Choroid plexus epithelial cell (primary cell): ENCODE data around the gene CHAT.

Experiments used
- DNase-seq: peaks from one replicate; pipeline ENCODE4 v3.0.0-alpha.2; 2010; ENCODE audit warnings: low read depth
- H3K4me3 ChIP-seq: 2 replicates; pipeline ENCODE4 v1.5.1; 2011; ENCODE audit warnings: low read depth, mild to moderate bottlenecking, control low read depth, low read length, moderate library complexity
- CTCF ChIP-seq: conservative IDR thresholded peaks from 2 replicates; pipeline ENCODE4 v1.5.1; 2011; ENCODE audit warnings: low read depth, mild to moderate bottlenecking, control low read depth, inconsistent platforms, low read length, moderate library complexity

Gene CHAT

DNA sequence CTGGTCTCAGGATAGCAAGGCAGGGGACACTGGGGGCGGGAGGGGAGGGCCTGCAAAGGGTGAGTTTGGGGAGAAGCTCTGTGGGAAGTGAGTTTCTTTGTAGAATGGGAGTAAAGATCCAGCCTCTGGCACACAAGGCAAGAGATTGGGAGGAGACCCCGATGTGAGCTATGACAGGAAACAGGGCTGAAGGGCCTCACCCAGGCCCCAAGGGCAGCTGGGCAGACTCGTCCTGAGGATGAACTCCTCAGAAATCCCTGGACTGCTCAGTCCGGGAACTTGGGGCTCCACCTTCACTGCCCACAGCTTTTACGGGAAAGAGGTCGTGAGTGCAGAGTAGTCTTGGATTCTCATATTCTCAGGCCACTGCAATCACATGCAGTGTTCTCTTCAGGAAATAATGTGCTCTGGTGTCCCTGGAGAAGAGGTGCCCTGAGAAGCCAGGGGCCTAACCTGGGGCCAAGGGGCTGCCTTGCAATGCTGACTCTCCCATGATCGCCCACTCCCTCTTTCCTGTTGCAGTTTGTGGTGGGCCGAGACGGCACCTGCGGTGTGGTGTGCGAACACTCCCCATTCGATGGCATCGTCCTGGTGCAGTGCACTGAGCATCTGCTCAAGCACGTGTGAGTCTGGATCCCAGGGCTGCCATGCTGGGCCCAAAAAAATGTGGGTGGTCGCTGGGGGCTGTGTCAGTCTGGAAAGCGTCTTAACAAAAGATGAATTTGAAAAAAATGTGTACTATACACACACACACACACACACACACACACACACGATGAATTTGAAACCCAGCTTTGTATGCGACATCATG, 34.4 kb downstream of the CHAT start:
- DNase-seq: no peak
- no peak overlapping the region for H3K4me3 ChIP-seq
- no peak for TF ChIP-seq CTCF

DNA sequence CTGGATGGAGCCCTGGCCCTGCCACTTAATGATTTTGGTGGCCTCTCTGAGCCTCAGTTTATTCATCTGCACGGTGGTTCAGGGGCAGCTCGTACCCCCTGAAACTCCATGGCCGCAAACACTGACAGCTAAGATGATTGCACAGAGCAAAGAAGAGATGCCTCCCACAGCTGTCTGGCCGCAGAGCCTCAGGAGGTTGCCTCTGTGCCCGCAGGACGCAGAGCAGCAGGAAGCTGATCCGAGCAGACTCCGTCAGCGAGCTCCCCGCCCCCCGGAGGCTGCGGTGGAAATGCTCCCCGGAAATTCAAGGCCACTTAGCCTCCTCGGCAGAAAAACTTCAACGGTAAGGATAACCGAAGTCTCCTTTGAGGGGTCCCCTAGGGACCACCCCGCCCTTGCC, 35.5 kb downstream of the CHAT start:
- no peak overlapping the region for H3K4me3 ChIP-seq
- no peak for TF ChIP-seq CTCF
- peak; percentile 64 for DNase-seq

DNA sequence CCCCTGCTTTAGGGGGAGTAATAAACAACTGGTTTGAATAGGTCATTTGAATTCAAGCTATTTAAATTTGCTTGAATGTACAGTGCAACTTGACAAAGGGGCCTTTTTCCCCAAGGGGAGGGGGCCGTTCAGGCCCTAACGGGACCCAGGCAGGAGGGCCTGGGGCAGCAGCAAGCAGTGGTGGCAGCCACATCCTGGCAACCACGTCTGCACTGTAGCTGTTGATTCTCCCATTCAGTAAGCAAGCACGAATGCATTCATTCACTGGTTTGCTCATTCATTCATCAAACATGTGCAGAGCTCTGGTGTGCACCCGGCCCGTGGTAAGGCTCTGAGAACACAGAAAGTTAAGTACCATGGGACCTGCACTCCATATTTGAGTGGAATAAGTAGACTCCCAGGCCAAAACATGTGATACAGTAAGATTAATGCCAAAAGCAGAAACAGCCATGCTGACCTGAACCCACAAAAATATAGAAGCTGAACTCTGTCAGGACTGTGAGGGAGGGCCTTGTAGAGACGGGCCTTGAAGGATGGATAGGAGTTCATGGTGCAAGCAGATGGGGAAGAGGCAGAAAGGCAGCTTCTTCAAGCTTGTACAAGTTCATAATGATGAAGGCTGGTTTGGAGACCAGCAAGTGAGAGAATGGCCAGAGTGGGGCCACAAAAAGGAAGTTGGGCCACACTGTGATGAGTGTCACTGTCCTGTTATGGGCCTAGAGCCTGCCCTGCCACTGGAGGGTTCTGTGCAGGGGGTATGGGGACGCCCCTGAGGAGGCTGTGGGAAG, 36.3 kb downstream of the CHAT start:
- TF ChIP-seq CTCF: no peak
- DNase-seq: no peak
- H3K4me3 ChIP-seq: no peak overlapping the region

GRCh38 chr10:49650724-49651034, 36.8 kb downstream of the CHAT start:
- DNase-seq: no peak
- no peak for TF ChIP-seq CTCF
- no peak overlapping the region for H3K4me3 ChIP-seq

GRCh38 chr10:49651039-49651835, 37.4 kb downstream of the CHAT start:
- no peak overlapping the region for H3K4me3 ChIP-seq
- no peak for TF ChIP-seq CTCF
- DNase-seq: no peak

DNA sequence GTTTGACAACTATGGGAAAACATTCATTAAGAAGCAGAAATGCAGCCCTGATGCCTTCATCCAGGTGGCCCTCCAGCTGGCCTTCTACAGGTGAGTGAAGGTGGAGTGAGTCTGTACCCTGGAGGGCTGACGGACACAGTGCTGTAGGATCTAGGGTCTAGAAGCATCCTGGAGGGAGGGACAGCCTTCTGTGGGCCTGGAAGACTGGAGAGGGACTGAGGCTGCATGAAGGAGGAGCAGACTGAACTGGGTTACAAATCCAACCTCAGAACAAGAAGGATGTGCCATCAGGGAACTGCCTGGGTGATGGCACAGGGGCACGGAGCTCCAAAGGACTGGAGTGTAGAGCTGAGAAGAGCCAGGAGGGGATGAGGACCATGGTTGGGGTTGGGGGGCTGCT, 38.1 kb downstream of the CHAT start:
- no peak for TF ChIP-seq CTCF
- no peak overlapping the region for H3K4me3 ChIP-seq
- DNase-seq: no peak
